ENCODE results near the gene INSIG1.

The INSIG1 gene

DNA sequence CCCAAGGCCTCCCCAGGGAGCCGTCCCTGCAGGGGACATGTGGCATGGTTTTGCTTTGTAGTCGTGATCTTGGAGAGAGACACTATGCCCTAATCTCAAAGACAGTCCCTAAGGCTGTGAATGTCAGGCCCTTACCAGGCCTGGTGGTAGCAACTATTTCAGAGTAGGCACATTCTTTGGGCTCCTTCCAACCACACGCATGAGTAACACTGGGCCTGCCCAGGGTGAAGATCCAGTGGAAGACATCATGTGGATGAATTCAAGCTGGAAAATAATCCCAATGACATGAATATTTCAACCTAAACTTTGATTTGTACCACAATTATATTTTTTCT lies 39.5 kb upstream of the INSIG1 start:
- peak; percentile 81 for DNase-seq (ENCODE audit: low read depth, low spot score)
- TF ChIP-seq, protein P1, sequence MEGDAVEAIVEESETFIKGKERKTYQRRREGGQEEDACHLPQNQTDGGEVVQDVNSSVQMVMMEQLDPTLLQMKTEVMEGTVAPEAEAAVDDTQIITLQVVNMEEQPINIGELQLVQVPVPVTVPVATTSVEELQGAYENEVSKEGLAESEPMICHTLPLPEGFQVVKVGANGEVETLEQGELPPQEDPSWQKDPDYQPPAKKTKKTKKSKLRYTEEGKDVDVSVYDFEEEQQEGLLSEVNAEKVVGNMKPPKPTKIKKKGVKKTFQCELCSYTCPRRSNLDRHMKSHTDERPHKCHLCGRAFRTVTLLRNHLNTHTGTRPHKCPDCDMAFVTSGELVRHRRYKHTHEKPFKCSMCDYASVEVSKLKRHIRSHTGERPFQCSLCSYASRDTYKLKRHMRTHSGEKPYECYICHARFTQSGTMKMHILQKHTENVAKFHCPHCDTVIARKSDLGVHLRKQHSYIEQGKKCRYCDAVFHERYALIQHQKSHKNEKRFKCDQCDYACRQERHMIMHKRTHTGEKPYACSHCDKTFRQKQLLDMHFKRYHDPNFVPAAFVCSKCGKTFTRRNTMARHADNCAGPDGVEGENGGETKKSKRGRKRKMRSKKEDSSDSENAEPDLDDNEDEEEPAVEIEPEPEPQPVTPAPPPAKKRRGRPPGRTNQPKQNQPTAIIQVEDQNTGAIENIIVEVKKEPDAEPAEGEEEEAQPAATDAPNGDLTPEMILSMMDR (IDR thresholded peaks at IDR 0.05; ENCODE audit: insufficient read depth, low read length, missing control alignments), result no peak

DNA sequence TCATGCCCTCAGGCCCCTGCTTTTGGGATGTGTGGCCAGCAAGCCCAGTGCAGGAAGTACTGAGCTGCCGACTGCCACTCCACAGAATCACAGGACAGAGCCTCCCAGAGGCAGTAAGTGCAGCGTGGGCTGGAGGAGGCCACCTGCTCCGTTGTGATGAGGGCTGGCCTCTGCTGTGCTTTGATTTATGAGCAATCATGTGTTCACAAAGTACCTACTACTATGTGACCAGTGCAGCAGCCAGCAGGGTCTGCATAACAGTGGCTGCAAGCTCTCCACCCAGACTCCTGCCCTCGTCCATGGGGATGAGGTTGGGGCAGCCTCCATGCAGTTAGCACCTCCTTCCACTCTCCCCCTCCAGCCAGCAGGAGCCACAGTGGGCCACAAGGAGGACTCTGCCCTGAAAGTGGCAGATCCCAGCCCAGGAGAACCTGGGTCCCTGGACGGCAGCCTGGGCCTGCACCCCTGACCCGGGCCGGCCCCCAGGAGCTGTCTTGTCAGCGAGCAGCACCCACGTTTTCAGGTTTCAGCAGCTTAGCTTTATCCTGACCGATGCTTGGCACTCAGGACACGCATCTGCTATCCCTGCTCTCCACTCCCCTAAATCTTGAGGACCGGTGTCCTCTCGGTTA lies 37.7 kb upstream of the INSIG1 start:
- TF ChIP-seq, protein P1 (IDR thresholded peaks at IDR 0.05; ENCODE audit: insufficient read depth, low read length, missing control alignments), result no peak
- ChIA-PET CTCF (no interaction called here), POLR2A (interaction anchor here (0.7 kb wide), 1 partner anchor 37 kb away, joined by 3 read pairs; no protein-coding TSS in a partner anchor)
- DNase-seq (ENCODE audit: low read depth, low spot score), result no peak
- no peak overlapping the region for H3K4me3 ChIP-seq (ENCODE audit: low read depth, low read length)

More for the DNA sequence above, 39.5 kb upstream of the INSIG1 start:
- H3K4me3 ChIP-seq (ENCODE audit: low read depth, low read length), result no peak overlapping the region
- POLR2A ChIA-PET, result interaction anchor here (2.0 kb wide), 1 partner anchor 53 kb away, joined by 7 read pairs; no protein-coding TSS in a partner anchor
- CTCF ChIA-PET, result interaction anchor here (0.7 to 1.0 kb wide), 2 partner anchors 10 to 330 kb away, joined by 3 read pairs; no protein-coding TSS in a partner anchor

DNA sequence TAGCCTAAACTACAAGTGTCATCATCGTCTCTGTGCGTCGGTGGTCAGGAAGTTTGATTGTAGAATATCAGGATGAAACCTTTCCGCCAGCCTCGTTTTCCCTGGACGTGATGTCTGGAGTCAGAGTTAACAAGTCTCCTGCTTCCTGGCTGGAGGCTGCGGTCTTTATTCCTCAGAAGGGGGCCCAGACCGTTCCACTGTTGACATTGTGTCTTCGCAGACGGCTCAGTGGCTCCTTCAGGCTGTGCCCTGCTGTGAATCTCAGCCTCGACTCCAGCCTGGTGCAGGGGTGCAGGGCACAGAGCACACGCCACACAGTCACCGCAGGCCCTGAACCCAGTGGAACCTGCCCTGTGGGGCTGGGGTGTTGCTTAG lies 37.2 kb upstream of the INSIG1 start:
- no peak for DNase-seq (ENCODE audit: low read depth, low spot score)
- ChIA-PET CTCF (no interaction called here), POLR2A (no interaction called here)
- no peak overlapping the region for H3K4me3 ChIP-seq (ENCODE audit: low read depth, low read length)
- TF ChIP-seq, protein P1 (IDR thresholded peaks at IDR 0.05; ENCODE audit: insufficient read depth, low read length, missing control alignments), result no peak

DNA sequence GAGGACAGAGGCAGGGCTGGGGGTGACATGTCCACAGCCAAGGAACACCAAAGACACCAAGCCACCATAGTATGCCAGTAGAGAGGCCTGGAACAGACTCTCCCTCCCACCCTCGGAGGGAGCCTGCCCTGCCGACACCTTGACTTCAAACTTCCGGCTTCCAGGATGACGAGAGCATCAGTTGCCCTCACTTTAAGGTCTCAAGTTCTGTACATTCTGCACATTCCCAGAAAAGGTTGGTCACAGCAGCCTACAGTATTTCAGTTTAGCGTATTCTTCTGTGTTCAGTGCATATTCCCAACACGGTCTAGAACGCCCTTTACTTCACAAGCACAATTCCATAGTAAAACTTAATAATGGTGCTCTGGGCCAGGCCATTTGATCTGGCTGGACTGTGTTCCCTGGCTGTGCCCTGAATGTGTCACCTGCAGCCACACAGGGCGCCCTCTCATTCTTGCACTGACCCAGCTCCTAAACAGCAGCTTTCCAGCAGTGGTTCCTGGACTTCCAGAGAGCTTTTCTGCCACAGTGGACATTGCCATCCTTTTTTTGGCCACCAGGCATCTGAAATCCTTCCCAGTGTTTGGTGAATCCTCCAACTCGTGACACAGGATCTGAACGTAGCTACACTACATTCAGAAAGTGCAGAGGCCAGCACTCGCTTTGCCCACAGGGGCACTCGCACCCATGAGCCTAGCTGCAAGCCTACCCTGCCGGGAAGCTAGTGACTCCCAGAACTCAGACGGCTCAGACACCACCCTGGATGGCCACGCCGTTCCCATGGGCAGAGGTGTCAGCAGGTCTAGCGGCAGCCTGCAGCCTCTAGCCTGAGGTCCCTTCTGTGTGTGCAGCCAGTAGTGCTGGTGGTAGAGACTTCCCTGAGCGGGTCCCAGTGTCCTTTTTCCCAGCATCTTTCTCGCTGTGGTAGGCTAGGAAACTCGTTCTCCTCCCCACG lies 36.4 kb upstream of the INSIG1 start:
- H3K4me3 ChIP-seq (ENCODE audit: low read depth, low read length), result no peak overlapping the region
- CTCF ChIA-PET, result interaction anchor here (1.2 kb wide), 1 partner anchor 72 kb away, joined by 3 read pairs; no protein-coding TSS in a partner anchor
- POLR2A ChIA-PET, result no interaction called here
- TF ChIP-seq, protein P1 (IDR thresholded peaks at IDR 0.05; ENCODE audit: insufficient read depth, low read length, missing control alignments), result no peak
- no peak for DNase-seq (ENCODE audit: low read depth, low spot score)

DNA sequence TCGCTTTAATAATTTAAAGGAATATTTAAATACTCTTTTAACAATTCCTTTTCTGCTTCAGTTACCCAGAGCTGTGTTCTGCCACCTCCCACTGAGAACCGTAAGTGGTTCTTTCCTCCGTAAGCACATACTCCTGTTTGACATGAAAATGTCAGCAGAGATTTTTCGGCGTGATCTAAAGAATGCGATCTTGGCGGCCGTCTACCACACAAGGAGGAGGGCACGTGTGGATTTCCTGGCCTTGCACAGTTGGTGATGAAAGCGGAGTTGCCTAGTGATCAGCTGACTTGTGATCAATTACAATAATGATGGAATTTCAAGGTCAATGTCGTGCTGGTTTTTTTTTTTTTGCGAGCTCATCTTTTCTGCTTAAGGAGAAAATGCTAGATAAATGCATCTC lies 35.6 kb upstream of the INSIG1 start:
- ChIA-PET CTCF (interaction anchor here (1.2 kb wide), 1 partner anchor 72 kb away, joined by 3 read pairs; no protein-coding TSS in a partner anchor), POLR2A (no interaction called here)
- TF ChIP-seq, protein P1 (IDR thresholded peaks at IDR 0.05; ENCODE audit: insufficient read depth, low read length, missing control alignments), result no peak
- no peak overlapping the region for H3K4me3 ChIP-seq (ENCODE audit: low read depth, low read length)
- no peak for DNase-seq (ENCODE audit: low read depth, low spot score)

DNA sequence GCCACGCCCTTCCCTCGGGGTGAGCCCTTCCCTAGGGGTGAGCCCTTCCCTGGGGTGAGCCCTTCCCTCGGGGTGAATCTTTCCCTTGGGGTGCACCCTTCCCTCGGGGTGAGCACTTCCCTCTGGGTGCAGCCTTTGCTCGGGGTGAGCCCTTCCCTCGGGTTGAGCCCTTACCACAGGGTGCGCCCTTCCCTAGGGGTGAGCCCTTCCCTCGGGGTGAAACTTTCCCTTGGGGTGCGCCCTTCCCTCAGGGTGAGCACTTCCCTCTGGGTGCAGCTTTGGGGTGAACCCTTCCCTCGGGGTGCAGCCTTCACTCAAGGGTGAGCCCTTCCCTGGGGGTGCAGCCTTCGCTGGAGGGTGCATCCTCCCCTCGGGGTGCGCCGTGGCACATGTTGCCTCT lies 34.6 kb upstream of the INSIG1 start:
- TF ChIP-seq, protein P1 (IDR thresholded peaks at IDR 0.05; ENCODE audit: insufficient read depth, low read length, missing control alignments), result no peak
- DNase-seq (ENCODE audit: low read depth, low spot score), result no peak
- POLR2A ChIA-PET, result no interaction called here
- CTCF ChIA-PET, result interaction anchor here (0.7 to 1.2 kb wide), 3 partner anchors 20 to 73 kb away, joined by 3 read pairs; no protein-coding TSS in a partner anchor
- H3K4me3 ChIP-seq (ENCODE audit: low read depth, low read length), result no peak overlapping the region

Data from AG04449 (cell line).